ENCODE measurements around the gene CHST2.

GRCh38 chr3:143071776-143072175 lies 47.8 kb upstream of the CHST2 start:
- TF ChIP-seq CTCF (IDR thresholded peaks at IDR 0.05) (no peak), POLR2A (IDR thresholded peaks at IDR 0.05) (no peak)

All from gastroesophageal sphincter (tissue), 3 donors.